A549 treated with DMSO at 1 μM for 4 hours (cell line): ENCODE data around the gene RAPGEFL1. TPM values are rescaled to one million over a fixed set of nuclear protein-coding genes. Genes with fewer than 3 reads are reported as not detected.

Source experiments
- total RNA-seq: library from RNA; stranded (reverse); fragments of 200-300 nt; extraction: Qiagen RNA extraction; gene quantifications from 5 replicates; pipeline ENCODE4 v1.2.3, GENCODE V29; 2022; ENCODE audit warnings: low read depth

RAPGEFL1 gene
- total RNA-seq = 2.4 to 3.1 TPM (median 2.6 TPM) in 5 replicates

GRCh38 chr17:40177275-40177874 lies at the start of gene RAPGEFL1:
TSS of gene RAPGEFL1 (plus strand) at chr17:40177470. CDS start at chr17:40177862, 392 bp downstream.

GRCh38 chr17:40218740-40219593 lies 41.7 kb downstream of the RAPGEFL1 start, which contains the start of gene WIPF2:
TSS of gene WIPF2 (plus strand) at chr17:40219304. CDS start at chr17:40256460, 37,156 bp downstream.

Other genes with a start within 250 kb of the RAPGEFL1 start
- gene ORMDL3, start 249.9 kb upstream of the RAPGEFL1 start, total RNA-seq = 36.2 to 49.3 TPM (median 43.7 TPM) in 5 replicates
- gene LRRC3C, start 249.7 kb upstream of the RAPGEFL1 start, total RNA-seq = not detected in 5 replicates
- gene GSDMA, start 214.5 kb upstream of the RAPGEFL1 start, total RNA-seq = not detected in 5 replicates
- gene PSMD3, start 196.7 kb upstream of the RAPGEFL1 start, total RNA-seq = 164 to 182 TPM (median 175 TPM) in 5 replicates
- gene CSF3, start 162.0 kb upstream of the RAPGEFL1 start, total RNA-seq = not detected in 5 replicates
- 45.9 to 55.9 TPM (median 54.7 TPM) in 5 replicates for gene MED24, start 123.1 kb upstream of the RAPGEFL1 start, total RNA-seq
- 13.4 to 17.4 TPM (median 15.7 TPM) in 5 replicates for gene THRA, start 114.5 kb upstream of the RAPGEFL1 start, total RNA-seq
- gene NR1D1, start 76.9 kb upstream of the RAPGEFL1 start, total RNA-seq = 9.1 to 10.6 TPM (median 9.6 TPM) in 5 replicates
- gene MSL1, start 55.5 kb upstream of the RAPGEFL1 start, total RNA-seq = 53.8 to 66.7 TPM (median 63.0 TPM) in 5 replicates
- 46.9 to 49.3 TPM (median 48.7 TPM) in 5 replicates for gene CASC3, start 36.9 kb upstream of the RAPGEFL1 start, total RNA-seq
- 17.4 to 24.2 TPM (median 21.6 TPM) in 5 replicates for gene WIPF2, start 41.8 kb downstream of the RAPGEFL1 start, total RNA-seq
- 60.1 to 64.9 TPM (median 63.2 TPM) in 5 replicates for gene CDC6, start 110.4 kb downstream of the RAPGEFL1 start, total RNA-seq
- 30.6 to 44.7 TPM (median 36.2 TPM) in 5 replicates for gene RARA, start 131.7 kb downstream of the RAPGEFL1 start, total RNA-seq
- gene GJD3, start 187.3 kb downstream of the RAPGEFL1 start, total RNA-seq = 0.47 to 1.3 TPM (median 0.86 TPM) in 5 replicates
- 197 to 286 TPM (median 260 TPM) in 5 replicates for gene TOP2A, start 240.4 kb downstream of the RAPGEFL1 start, total RNA-seq